Measurements from ENCODE around the gene RHOH. TPM values are rescaled to one million over a fixed set of nuclear protein-coding genes. Genes with fewer than 3 reads are reported as not detected.
A peak's percentile ranks its signal among the peaks of the same experiment; 100 is the strongest.

RHOH gene
- total and polyA plus RNA-seq, 9 of the 15 experiments (the other 6 are each of a cell fraction or from before 2014, with no cell fraction given): 14.3 to 37.7 (median 23.2) TPM

GRCh38 chr4:40199179-40199670 lies 2.4 kb downstream of the RHOH start (continued):
- TF ChIP-seq ETV1 (tag; conservative IDR thresholded peaks at IDR 0.05; ENCODE audit: low read depth) (0 out of 2 replicates have a peak, but pooled peaks have one; percentile 21), XRCC5 (IDR thresholded peaks at IDR 0.05; ENCODE audit: low read depth, low read length) (no peak), GABPB2 (CRISPR knock-in tag; conservative IDR thresholded peaks at IDR 0.05) (no peak), ZNF764 (CRISPR knock-in tag; IDR thresholded peaks at IDR 0.05; ENCODE audit: low read depth) (no peak), SPI1 (IDR thresholded peaks at IDR 0.05; ENCODE audit: borderline replicate concordance, low read depth, low read length) (no peak), POLR3A (IDR thresholded peaks at IDR 0.05; ENCODE audit: borderline replicate concordance, extremely low read depth, insufficient read depth, insufficient read length) (no peak), BRD4 (IDR thresholded peaks at IDR 0.05) (0 out of 2 replicates have a peak, but pooled peaks have one; percentile 13), SRSF9 (IDR thresholded peaks at IDR 0.05; ENCODE audit: borderline replicate concordance, low read depth, low read length) (no peak), ZZZ3 (IDR thresholded peaks at IDR 0.05) (no peak), THAP7 (CRISPR knock-in tag; IDR thresholded peaks at IDR 0.05) (no peak), ZNF584 (CRISPR knock-in tag; IDR thresholded peaks at IDR 0.05; ENCODE audit: low read depth) (no peak), GTF3C2 (IDR thresholded peaks at IDR 0.05; ENCODE audit: borderline replicate concordance, extremely low read depth, insufficient read length) (no peak), NFYB (IDR thresholded peaks at IDR 0.05; ENCODE audit: extremely low read depth, insufficient read length) (no peak), ASH1L (IDR thresholded peaks at IDR 0.05; ENCODE audit: borderline replicate concordance, low read depth, partially characterized antibody) (no peak), MTA2 (IDR thresholded peaks at IDR 0.05; ENCODE audit: low read depth) (no peak), ZNF212 (CRISPR knock-in tag; IDR thresholded peaks at IDR 0.05) (no peak)
- TF ChIP-seq, protein P1, sequence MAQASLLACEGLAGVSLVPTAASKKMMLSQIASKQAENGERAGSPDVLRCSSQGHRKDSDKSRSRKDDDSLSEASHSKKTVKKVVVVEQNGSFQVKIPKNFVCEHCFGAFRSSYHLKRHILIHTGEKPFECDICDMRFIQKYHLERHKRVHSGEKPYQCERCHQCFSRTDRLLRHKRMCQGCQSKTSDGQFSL (CRISPR knock-in tag; IDR thresholded peaks at IDR 0.05): no peak
- TF ChIP-seq, protein P1 (tag; IDR thresholded peaks at IDR 0.05): no peak
- TF ChIP-seq, protein P2, sequence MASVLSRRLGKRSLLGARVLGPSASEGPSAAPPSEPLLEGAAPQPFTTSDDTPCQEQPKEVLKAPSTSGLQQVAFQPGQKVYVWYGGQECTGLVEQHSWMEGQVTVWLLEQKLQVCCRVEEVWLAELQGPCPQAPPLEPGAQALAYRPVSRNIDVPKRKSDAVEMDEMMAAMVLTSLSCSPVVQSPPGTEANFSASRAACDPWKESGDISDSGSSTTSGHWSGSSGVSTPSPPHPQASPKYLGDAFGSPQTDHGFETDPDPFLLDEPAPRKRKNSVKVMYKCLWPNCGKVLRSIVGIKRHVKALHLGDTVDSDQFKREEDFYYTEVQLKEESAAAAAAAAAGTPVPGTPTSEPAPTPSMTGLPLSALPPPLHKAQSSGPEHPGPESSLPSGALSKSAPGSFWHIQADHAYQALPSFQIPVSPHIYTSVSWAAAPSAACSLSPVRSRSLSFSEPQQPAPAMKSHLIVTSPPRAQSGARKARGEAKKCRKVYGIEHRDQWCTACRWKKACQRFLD (CRISPR knock-in tag; IDR thresholded peaks at IDR 0.05): peak; percentile 68; the same call in 1 of the 2 replicates
- TF ChIP-seq, protein P3, sequence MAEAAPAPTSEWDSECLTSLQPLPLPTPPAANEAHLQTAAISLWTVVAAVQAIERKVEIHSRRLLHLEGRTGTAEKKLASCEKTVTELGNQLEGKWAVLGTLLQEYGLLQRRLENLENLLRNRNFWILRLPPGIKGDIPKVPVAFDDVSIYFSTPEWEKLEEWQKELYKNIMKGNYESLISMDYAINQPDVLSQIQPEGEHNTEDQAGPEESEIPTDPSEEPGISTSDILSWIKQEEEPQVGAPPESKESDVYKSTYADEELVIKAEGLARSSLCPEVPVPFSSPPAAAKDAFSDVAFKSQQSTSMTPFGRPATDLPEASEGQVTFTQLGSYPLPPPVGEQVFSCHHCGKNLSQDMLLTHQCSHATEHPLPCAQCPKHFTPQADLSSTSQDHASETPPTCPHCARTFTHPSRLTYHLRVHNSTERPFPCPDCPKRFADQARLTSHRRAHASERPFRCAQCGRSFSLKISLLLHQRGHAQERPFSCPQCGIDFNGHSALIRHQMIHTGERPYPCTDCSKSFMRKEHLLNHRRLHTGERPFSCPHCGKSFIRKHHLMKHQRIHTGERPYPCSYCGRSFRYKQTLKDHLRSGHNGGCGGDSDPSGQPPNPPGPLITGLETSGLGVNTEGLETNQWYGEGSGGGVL (CRISPR knock-in tag; IDR thresholded peaks at IDR 0.05): no peak

All from K562 (cell line).